H9 (cell line): ENCODE measurements around the gene PPP1CA. TPM values are rescaled to one million over a fixed set of nuclear protein-coding genes. Genes with fewer than 3 reads are reported as not detected.

Experiments used
- DNase-seq: peaks from one replicate; pipeline ENCODE4 v3.0.0-alpha.2; 2017
- H2AFZ ChIP-seq: one replicate; pipeline ENCODE4 v1.6.1; 2013; ENCODE audit warnings: mild to moderate bottlenecking, low read length, control low read depth, moderate library complexity
- H2AK5ac ChIP-seq: 2 replicates; pipeline ENCODE4 v1.6.1; 2013; ENCODE audit warnings: low read length, control low read depth, mixed read lengths; ENCODE audit not compliant: insufficient read length
- H2BK120ac ChIP-seq: one replicate; pipeline ENCODE4 v1.6.1; 2013; ENCODE audit warnings: low read depth, mild to moderate bottlenecking, low read length, control low read depth, inconsistent platforms; ENCODE audit not compliant: poor library complexity, severe bottlenecking
- H2BK12ac ChIP-seq: 2 replicates; pipeline ENCODE4 v1.6.1; 2013; ENCODE audit warnings: low read length, control low read depth, mixed read lengths, low read depth; ENCODE audit not compliant: insufficient read length
- H2BK15ac ChIP-seq: 2 replicates; pipeline ENCODE4 v1.6.1; 2013; ENCODE audit warnings: low read depth, low read length, control low read depth
- H2BK20ac ChIP-seq: one replicate; pipeline ENCODE4 v1.6.1; 2013; ENCODE audit warnings: low read depth, mild to moderate bottlenecking, low read length, control low read depth, inconsistent platforms; ENCODE audit not compliant: poor library complexity, severe bottlenecking
- H2BK5ac ChIP-seq: 2 replicates; pipeline ENCODE4 v1.6.1; 2013; ENCODE audit warnings: low read length, control low read depth, mixed read lengths; ENCODE audit not compliant: insufficient read length
- H3K14ac ChIP-seq: 2 replicates; pipeline ENCODE4 v1.6.1; 2013; ENCODE audit warnings: low read length, control low read depth; ENCODE audit not compliant: insufficient read depth
- H3K18ac ChIP-seq: 2 replicates; pipeline ENCODE4 v1.6.1; 2013; ENCODE audit warnings: low read depth, mild to moderate bottlenecking, mixed read lengths, low read length, control low read depth; ENCODE audit not compliant: insufficient read length
- H3K23ac ChIP-seq: 2 replicates; pipeline ENCODE4 v1.6.1; 2013; ENCODE audit warnings: low read length, control low read depth, mixed read lengths, low read depth; ENCODE audit not compliant: insufficient read length
- H3K23me2 ChIP-seq: 2 replicates; pipeline ENCODE4 v1.6.1; 2013; ENCODE audit warnings: low read depth, mild to moderate bottlenecking, mixed read lengths, low read length, control low read depth; ENCODE audit not compliant: insufficient read length, poor library complexity, severe bottlenecking
- H3K27ac ChIP-seq: 2 replicates; pipeline ENCODE4 v1.5.1; 2013; ENCODE audit warnings: low read length, control low read depth, mixed read lengths, low read depth; ENCODE audit not compliant: insufficient read length
- H3K27me3 ChIP-seq: 2 replicates; pipeline ENCODE4 v1.6.1; 2013; ENCODE audit warnings: low read length, control low read depth, inconsistent platforms; ENCODE audit not compliant: insufficient read depth
- H3K4ac ChIP-seq: 2 replicates; pipeline ENCODE4 v1.6.1; 2013; ENCODE audit warnings: low read depth, mild to moderate bottlenecking, control low read depth, inconsistent platforms, low read length, moderate library complexity
- H3K4me1 ChIP-seq: 2 replicates; pipeline ENCODE4 v1.6.1; 2013; ENCODE audit warnings: low read length, control low read depth, inconsistent platforms; ENCODE audit not compliant: insufficient read depth
- H3K4me2 ChIP-seq: 2 replicates; pipeline ENCODE4 v1.6.1; 2013; ENCODE audit warnings: low read length, control low read depth, mixed read lengths; ENCODE audit not compliant: insufficient read length, insufficient read depth
- H3K56ac ChIP-seq: 2 replicates; pipeline ENCODE4 v1.6.1; 2013; ENCODE audit warnings: low read depth, mild to moderate bottlenecking, mixed read lengths, low read length, control low read depth; ENCODE audit not compliant: insufficient read length
- H3K79me1 ChIP-seq: 2 replicates; pipeline ENCODE4 v1.6.1; 2013; ENCODE audit warnings: low read depth, mild to moderate bottlenecking, moderate library complexity, low read length, control low read depth, inconsistent platforms; ENCODE audit not compliant: insufficient read depth, poor library complexity, severe bottlenecking
- H3K79me2 ChIP-seq: 2 replicates; pipeline ENCODE4 v1.6.1; 2013; ENCODE audit warnings: low read length, control low read depth, inconsistent platforms; ENCODE audit not compliant: insufficient read depth
- H3K9ac ChIP-seq: 2 replicates; pipeline ENCODE4 v1.6.1; 2013; ENCODE audit warnings: low read length, control low read depth, mixed read lengths; ENCODE audit not compliant: insufficient read length; ENCODE audit errors: extremely low read depth
- H3K9me3 ChIP-seq: one replicate; pipeline ENCODE4 v1.6.1; 2013; ENCODE audit warnings: low read depth, low read length, inconsistent platforms; ENCODE audit not compliant: control insufficient read depth
- H3T11ph ChIP-seq: one replicate; pipeline ENCODE4 v1.6.1; 2013; ENCODE audit warnings: mild to moderate bottlenecking, low read length, control low read depth, inconsistent platforms
- H4K20me1 ChIP-seq: one replicate; pipeline ENCODE4 v1.6.1; 2013; ENCODE audit not compliant: control insufficient read depth, insufficient read length, insufficient read depth
- H4K5ac ChIP-seq: 2 replicates; pipeline ENCODE4 v1.6.1; 2013; ENCODE audit warnings: low read depth, mild to moderate bottlenecking, mixed read lengths, low read length, control low read depth; ENCODE audit not compliant: insufficient read length
- H4K8ac ChIP-seq: replicated peaks from 2 replicates; pipeline ENCODE4 v1.6.1; 2013; ENCODE audit warnings: low read length, control low read depth, mixed read lengths, low read depth; ENCODE audit not compliant: insufficient read length
- H4K91ac ChIP-seq: 2 replicates; pipeline ENCODE4 v1.6.1; 2013; ENCODE audit warnings: low read depth, mild to moderate bottlenecking, moderate library complexity, mixed read lengths, low read length, control low read depth; ENCODE audit not compliant: insufficient read length
- H3K27ac Mint-ChIP-seq, 3 experiments: 2 replicates in 2 of 3; 3 replicates in 1 of 3; pipeline ENCODE4 v1.8.0; 2020 to 2021; ENCODE audit warnings: mixed read lengths in 3 of 3, mild to moderate bottlenecking in 1 of 3, moderate library complexity in 1 of 3
- H3K27me3 Mint-ChIP-seq: 2 replicates; pipeline ENCODE4 v1.8.0; 2021; ENCODE audit warnings: low read depth, mild to moderate bottlenecking, moderate library complexity, mixed read lengths
- H3K36me3 Mint-ChIP-seq, 3 experiments: 2 replicates in 2 of 3; 3 replicates in 1 of 3; pipeline ENCODE4 v1.8.0; 2020 to 2021; ENCODE audit warnings: low read depth in 3 of 3, mixed read lengths in 3 of 3; ENCODE audit not compliant: insufficient read depth in 1 of 3
- H3K4me1 Mint-ChIP-seq, 2 experiments: 2 replicates each; pipeline ENCODE4 v1.8.0; 2020; ENCODE audit warnings: mixed read lengths in 2 of 2
- H3K4me3 Mint-ChIP-seq, 2 experiments: 2 replicates in 1 of 2; 3 replicates in 1 of 2; pipeline ENCODE4 v1.8.0; 2020 to 2021; ENCODE audit warnings: mild to moderate bottlenecking in 2 of 2, mixed read lengths in 2 of 2, moderate library complexity in 1 of 2
- H3K9me3 Mint-ChIP-seq, 2 experiments: 2 replicates in 1 of 2; 3 replicates in 1 of 2; pipeline ENCODE4 v1.8.0; 2020; ENCODE audit warnings: mild to moderate bottlenecking in 2 of 2, mixed read lengths in 2 of 2, moderate library complexity in 1 of 2
- WGBS: extraction: QIAGEN DNeasy Blood & Tissue Kit; methylation state at CpG from one replicate; pipeline ENCODE4 v1.1.7; 2013; ENCODE audit warnings: missing lambda C conversion rate, low lambda C conversion rate, mixed read lengths; ENCODE audit not compliant: insufficient read length; ENCODE audit errors: extremely low coverage; 5-methylcytosine and 5-hydroxymethylcytosine counted together
- total RNA-seq: library from RNA; stranded (reverse); gene quantifications from 2 replicates; pipeline ENCODE4 v1.2.1, GENCODE V29; 2021
- TF ChIP-seq, protein P1 (sequence below): fragments of 200-600 bp; sonication (generic); conservative IDR thresholded peaks from 3 replicates; pipeline ENCODE4 v1.8.0; 2021; ENCODE audit warnings: antibody characterized with exemption, mild to moderate bottlenecking

Gene PPP1CA
- total RNA-seq, 1 experiment from 2014 or later: 205 TPM

DNA sequence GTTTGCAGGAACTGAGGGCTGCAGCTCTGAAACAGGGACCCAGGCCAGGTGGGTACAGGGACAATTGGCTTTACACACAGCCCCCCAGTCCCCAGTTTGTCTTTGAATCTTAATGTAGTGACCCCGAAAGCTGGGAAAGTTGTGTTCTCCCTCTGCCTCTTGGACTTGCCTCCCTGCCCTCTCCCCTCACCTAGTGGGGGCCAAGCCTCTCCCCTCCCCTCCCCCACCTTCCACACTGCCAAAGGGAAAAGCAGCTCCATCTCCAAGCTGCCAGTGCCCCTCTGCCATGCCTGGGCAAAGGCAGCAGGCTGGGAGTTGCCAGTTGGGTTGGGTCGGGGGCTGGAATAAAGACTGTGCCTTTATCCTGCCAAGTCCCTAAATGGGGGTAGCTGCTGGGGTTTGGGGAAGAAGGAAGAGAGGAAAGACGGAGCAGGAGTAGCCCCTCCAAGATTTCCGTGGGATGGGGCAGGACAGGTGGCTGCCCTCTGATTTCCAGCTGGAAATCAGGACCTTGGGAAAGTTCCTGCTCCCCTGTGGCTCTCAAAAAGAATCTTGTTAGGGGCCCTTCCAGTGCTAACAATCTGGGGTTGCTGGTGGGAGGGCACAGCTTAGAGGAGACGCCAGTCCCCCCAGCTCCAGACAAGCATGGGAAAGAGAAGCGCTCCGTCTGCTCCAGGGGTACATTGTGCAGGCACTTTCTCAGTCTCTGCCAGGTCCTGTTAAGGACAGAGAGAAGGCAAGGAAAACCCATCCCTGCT lies 25.4 kb downstream of the PPP1CA start:
- peak overlapping the region; percentile 36 to 80 for H3K4me3 Mint-ChIP-seq
- WGBS: no CpG with 5 or more reads among the region's 7 CpGs

More for the DNA sequence above, 25.4 kb downstream of the PPP1CA start:
- no peak overlapping the region for H2BK20ac ChIP-seq
- no peak overlapping the region for H3K18ac ChIP-seq
- no peak overlapping the region for H2AFZ ChIP-seq
- H3K27ac ChIP-seq: no peak overlapping the region
- H4K8ac ChIP-seq: no peak overlapping the region
- H3K9ac ChIP-seq: no peak overlapping the region
- Mint-ChIP-seq H3K4me1 (peaks cover 43 to 52% of the 10 kb centered on the region in 2 experiments), H3K27me3 (peaks cover 71% of the 10 kb centered on the region), H3K36me3 (no peaks in the 10 kb centered on the region), H3K27ac (no peak overlapping the region), H3K9me3 (no peaks in the 10 kb centered on the region; a peak in 2 of 5 replicates)
- TF ChIP-seq, protein P1, sequence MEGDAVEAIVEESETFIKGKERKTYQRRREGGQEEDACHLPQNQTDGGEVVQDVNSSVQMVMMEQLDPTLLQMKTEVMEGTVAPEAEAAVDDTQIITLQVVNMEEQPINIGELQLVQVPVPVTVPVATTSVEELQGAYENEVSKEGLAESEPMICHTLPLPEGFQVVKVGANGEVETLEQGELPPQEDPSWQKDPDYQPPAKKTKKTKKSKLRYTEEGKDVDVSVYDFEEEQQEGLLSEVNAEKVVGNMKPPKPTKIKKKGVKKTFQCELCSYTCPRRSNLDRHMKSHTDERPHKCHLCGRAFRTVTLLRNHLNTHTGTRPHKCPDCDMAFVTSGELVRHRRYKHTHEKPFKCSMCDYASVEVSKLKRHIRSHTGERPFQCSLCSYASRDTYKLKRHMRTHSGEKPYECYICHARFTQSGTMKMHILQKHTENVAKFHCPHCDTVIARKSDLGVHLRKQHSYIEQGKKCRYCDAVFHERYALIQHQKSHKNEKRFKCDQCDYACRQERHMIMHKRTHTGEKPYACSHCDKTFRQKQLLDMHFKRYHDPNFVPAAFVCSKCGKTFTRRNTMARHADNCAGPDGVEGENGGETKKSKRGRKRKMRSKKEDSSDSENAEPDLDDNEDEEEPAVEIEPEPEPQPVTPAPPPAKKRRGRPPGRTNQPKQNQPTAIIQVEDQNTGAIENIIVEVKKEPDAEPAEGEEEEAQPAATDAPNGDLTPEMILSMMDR: no peak
- H3K9me3 ChIP-seq: no peaks in the 10 kb centered on the region
- peaks cover 10% of the 10 kb centered on the region; the same call in 1 of the 2 replicates for H3K27me3 ChIP-seq
- H3K14ac ChIP-seq: no peak overlapping the region
- no peak overlapping the region for H4K5ac ChIP-seq
- no peak overlapping the region for H3K56ac ChIP-seq
- H3K23me2 ChIP-seq: peaks cover 30% of the 10 kb centered on the region
- DNase-seq: no peak
- H3K4me2 ChIP-seq: peak overlapping the region; percentile 51
- no peak overlapping the region for H3T11ph ChIP-seq
- no peaks in the 10 kb centered on the region for H3K79me1 ChIP-seq
- H2BK12ac ChIP-seq: no peak overlapping the region
- H3K4me1 ChIP-seq: no peaks in the 10 kb centered on the region; the same call in 1 of the 2 replicates
- no peak overlapping the region for H2AK5ac ChIP-seq
- H2BK15ac ChIP-seq: no peak overlapping the region
- H4K91ac ChIP-seq: no peak overlapping the region
- H3K79me2 ChIP-seq: no peaks in the 10 kb centered on the region
- H2BK120ac ChIP-seq: no peak overlapping the region
- no peak overlapping the region for H3K4ac ChIP-seq
- H2BK5ac ChIP-seq: no peak overlapping the region
- no peaks in the 10 kb centered on the region for H4K20me1 ChIP-seq
- H3K23ac ChIP-seq: no peak overlapping the region
